Fibroblast of skin of abdomen (primary cell): ENCODE results near the gene ALDH1A2.
"Not testable (repeated sequence)": the region's sequence is repeated elsewhere in the genome, so short reads cannot be mapped to it uniquely, and the experiment has no call there.

Experiments
- DNase-seq: peaks from one replicate; pipeline ENCODE4 v3.0.0-alpha.2; 2013

The ALDH1A2 gene

DNA sequence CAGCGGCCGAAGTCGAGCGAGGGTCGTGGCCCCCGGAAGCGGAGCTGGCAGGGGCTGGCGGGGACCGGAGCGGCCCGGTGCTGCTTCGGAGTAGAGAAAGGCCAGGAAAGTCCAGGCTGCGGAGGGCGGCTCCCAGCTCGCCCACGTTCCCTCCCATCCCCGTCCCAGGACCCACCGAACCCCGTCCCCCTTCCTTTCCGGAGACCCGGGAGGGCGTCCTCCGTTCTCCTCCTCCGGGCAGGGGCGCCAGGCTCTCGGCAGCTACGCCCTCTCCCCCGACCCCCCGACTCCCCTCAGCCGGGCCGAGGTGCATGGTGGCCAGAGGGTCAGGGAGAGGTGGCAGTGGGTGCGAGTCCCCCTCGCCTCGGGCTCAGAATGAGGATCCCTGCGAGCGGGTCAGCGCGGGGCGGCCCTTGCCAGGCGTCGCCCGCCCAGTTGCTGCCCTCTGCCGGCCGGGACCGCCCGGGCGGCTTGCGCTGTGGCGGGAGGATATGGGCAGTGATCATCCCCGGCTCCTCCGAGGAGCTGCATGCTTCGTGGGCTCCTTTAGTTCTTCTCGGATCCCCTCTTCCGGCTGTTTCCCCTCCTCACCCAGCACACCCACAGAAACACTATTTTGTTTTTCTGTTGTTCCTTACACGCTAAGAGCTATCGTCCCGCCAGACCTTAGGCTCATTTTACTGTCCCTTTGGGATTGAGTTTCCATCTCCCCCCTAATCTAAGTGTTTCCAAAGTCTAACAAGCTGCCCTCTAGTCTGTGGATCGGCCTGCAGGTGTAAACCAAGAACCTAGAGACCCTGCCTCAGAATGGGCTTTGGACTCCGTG is 744 bp upstream of the ALDH1A2 start:
- peak; percentile 37 for DNase-seq

DNA sequence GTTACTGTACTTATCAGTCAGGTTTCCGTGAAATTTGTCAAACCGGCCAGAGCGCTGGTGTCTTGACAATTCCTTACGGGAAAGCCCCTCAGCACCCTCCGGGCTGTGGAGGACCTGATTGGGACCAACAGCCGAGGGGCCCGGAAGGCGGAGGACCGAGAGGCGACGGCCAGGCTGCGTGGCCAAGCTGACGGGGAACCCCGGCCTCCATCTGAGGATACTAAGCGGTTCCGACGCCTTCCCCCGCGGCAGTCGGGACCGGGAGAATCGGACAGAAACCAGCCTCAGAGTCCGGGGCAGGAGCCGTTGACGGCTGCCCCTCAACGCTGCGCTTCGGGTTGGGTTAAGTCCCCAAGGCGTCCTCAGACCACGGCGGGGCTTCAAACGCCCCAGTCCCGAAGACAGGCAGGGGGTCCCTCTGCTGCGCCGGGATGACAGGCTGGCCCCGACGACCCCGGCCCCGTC is 499 bp downstream of the ALDH1A2 start:
- DNase-seq: no peak

DNA sequence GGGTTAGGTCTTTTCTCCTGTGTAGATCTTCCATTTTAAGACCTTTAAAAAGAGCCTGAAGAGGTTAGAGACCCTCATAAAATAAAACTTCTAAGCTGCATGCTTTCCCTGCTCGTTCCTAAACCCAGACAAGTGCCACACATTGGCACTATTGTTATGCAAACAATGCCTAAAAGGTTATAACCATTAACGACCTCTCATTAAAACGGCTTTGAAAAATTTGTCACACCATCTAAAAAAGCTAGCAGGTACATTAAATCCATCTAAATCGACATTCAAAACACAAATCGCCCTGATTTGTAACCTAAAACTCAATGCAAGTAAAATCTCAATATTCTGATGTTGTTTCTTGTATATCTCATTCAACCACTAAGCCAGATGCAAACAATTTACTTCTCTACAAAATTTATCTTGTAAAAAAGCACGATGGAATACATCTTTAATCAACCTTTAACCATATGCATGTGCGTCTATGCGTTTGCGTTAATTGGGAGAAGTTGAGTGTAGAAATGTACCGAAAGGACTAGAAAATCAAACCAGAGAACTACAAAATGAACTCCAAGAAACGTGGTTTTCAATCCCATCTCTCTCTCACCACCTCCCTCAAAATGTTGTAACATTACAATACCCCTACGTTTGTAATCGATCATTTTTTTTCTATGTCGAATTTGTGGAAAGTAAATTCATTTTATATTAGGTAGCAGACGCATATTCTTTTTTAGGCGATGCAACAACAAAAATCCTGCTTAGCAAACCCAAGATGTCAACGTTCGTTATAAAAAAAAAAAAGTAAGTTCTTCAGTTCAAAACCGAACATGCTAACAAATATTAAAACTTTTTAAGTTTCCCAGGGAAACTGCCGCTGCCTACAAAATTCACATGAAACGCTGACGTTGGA is 1.2 kb downstream of the ALDH1A2 start:
- DNase-seq: no peak

DNA sequence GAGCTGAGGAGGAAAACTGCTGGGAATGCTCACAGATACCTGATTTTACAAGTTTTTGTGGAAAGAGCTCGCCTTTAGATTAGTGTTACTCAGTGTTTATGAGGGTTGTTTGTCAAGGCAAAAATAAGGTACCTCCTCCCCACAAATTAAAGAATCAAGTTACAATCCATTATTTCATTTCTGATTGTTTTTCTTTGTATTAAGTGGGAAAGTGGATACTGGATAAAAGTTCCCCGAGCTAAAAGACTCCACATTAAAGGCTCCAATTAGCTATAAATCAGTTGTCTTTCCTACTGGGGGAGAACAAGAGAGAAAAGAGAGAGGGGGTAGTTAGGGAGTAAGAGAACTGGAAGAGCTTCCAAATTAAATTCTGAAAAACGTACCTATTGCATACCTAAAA is 1.9 kb downstream of the ALDH1A2 start:
- no peak for DNase-seq

DNA sequence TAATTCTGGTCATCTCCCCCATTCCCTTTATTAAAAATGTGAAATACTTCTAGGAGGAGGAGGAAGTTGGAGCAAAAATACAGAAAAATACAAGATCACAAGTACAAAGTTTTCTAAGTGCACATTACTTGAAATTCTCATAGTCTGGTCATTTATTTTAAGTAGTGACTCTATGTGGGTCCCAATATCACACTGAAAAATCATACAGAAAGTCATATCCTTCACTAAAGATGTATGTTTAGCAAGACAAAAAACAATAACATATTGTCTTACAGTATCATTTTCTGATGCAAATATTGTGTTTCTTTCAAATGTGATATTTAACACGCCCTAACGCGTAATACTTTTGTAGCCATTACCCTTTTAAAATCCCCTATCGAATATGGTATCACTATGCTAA is 2.5 kb downstream of the ALDH1A2 start:
- DNase-seq: no peak

DNA sequence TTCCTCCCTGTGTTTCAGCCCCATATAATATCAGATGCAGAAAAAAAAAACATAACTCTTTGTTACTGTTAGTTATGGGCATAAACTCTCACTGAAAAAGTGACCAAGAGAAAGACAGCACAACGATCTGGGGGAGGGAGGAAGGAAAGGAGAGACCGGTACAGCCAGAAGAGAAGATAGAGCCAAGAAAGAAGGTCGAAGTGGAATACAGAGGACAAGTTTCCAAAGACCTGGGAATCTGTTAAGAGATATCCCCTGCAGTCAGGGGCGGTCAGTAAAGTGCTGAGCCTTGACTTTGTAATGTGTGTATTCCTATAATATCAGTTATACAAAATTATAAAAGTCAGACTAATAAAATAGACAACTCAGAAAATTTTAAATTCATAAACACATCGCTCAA is 3.3 kb downstream of the ALDH1A2 start:
- no peak for DNase-seq

DNA sequence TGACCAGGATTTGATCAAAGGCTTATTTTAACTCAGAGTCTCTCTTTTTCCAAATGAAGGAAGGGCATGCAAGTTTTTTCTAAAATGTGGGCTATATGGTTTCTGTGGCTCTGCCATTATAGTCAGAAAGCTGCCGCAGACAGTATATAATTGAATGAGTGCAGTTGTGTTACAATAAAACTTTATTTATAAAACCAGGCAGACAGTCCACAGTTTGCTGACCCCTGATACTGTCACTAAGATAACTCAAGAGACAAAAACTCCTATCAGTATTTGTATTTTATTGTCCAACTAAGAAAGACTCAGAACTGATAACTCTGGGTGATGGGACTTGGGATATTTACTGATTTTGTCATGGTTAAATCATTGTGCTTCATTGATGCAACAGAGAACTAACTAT is 4.9 kb downstream of the ALDH1A2 start:
- no peak for DNase-seq

DNA sequence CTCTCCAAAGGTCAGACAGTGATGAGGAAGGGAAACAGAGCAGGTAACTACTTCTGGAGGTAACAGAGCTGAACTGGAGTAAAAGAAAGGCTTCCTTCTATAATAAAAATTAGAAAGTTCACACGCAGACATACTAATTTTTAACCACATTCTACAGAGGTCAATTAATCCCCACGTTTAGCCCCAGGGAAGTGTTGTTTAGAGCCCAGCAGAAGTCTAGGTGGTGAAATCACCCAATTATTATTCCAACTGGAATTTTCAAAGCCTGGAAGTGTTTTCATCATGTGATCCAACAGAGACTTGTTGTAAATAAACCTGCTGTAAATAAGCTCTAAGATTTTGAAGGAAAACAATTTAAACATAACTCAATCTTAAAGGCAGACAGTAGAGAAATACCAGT is 6.8 kb downstream of the ALDH1A2 start:
- no peak for DNase-seq

DNA sequence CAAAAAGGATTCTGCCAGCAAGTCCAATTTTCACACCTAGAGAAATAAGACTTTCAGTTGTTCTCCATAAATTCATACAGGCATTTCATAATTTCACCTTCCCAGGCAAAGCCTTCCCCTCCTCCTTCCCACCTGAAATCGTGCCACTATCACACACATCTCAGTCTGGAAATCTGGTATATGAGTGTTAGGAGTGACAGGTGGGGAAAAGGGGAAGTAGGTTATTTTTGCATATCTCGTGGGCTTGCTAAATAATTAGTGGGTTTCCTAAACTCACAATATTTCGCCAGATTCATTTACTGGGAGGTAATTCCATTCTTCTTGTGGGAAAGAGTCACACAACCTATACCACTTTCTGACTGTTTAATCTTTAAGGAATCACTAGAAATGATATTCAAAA is 7.4 kb downstream of the ALDH1A2 start:
- DNase-seq: no peak

DNA sequence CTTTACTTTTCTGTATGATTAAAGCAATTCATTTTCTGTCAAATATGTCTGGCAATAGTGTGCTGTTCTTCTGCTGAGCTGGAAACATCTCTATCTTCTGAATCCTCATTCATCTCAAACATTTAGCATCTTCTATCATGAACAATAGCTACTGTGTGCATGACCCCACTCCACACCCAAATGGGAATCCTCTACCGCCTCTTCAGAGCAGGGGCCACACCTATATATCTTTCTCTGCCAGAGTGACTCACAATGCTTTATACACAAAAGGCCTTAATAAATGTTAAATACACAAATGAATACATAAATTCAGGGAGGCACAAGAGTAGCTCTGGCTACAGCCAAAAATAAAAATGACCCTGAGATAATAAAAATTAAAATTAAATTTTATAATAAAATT is 8.0 kb downstream of the ALDH1A2 start:
- DNase-seq: no peak

DNA sequence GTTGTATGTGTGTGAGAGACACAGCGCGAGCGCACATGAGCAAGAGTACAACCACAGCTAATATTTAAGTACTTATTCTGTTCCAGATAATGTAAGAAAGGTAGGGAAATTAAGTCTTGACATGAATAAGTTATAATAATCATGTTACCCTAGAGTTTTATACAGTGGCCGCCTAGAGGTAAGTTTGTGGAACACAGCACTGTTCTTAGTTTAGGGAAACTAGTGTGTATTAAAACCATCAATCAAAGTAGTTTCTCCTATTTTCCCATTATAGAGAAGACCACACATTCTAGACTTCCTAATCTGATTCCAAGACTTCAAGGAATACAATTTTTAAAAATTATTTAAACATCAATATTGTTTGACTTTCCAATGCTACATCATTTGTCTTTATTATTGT is 9.5 kb downstream of the ALDH1A2 start:
- DNase-seq: no peak

DNA sequence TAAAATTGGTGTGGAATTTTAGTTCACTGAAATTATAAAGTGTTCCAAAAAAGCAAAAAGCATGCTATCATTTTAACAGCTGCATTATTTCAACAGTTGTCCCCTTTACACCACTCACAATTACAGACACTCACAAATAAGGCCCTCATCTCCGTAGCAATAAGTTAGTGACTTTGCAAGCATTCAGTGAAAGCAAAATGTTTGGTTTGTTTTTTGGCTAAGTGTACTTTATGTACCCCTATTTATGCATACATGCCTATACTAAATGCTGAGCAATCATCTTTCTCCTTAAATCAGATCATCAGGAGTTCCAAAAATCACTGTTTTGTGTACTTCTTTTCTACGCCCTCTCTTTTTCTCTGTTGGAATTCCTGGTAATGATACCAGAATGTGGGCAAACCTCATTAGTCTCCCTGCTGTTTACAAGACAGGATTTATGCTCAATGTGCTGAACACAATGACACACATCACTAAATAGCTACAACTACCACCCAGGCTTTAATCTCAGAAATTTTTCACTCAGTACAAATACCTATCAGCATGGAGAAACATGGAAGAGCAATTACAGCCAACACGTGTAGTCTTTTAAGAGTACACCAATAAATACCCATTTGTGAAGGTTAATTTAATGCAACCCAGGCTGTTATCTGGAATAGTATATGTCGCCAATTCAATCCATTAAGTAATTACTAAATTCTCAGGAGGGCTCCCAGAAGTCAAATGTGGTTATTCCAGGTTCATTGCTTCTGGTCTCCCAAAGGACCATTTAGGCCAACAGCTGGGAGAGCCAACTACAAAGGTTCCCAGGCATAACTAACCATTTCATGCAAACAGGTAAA is 12.0 kb downstream of the ALDH1A2 start:
- no peak for DNase-seq

DNA sequence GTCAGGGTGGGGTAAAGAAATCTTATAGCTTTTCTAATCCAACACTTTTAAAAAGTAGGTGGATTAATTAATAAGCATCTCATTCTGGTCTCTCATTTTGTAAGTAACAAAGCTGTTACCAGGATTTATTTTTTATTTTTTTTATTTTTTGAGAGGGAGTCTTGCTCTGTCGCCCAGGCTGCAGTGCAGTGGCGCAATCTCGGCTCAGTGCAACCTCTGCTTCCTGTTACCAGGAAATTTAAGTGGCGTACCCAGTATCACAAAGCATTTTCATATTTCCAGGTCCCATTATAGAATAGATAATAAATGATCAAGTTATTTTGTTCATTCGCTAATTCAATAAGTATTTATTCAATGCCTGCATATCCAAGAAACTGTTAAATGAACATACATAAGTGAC is 13.2 kb downstream of the ALDH1A2 start:
- DNase-seq: no peak

DNA sequence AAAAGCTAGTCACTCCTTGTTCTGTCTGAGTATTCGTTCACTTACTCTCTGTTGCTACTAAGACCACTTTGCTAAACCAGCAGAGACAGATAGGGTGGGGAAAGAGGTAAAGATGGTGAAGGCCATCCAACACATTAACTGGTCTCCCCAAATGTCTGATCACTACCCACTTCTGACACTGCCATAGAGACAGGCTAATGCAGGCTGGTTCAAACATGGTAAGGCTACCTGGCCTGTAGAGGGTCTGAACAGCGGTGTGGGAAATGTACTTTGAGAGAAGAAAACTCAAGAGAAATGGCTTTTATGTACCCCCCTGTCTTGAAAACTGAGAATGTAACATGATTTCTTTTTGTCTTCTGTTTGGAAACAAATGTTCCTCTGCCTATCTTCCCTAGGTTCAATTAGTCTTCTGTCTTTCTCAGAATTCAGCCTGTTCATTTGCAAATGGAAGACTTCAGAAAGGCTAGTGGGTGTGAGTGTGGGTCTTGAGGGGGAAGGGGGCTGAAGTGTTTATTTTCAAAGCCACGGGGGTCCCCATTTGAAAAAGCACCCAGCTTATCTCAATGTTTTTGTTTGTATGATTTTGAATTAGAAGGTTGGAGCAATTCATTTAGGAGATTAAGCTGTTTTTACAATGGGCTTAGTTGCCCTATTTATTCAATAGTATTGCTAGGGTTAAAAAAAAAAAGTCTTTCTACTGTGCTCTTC is 15.8 kb downstream of the ALDH1A2 start:
- DNase-seq: no peak

DNA sequence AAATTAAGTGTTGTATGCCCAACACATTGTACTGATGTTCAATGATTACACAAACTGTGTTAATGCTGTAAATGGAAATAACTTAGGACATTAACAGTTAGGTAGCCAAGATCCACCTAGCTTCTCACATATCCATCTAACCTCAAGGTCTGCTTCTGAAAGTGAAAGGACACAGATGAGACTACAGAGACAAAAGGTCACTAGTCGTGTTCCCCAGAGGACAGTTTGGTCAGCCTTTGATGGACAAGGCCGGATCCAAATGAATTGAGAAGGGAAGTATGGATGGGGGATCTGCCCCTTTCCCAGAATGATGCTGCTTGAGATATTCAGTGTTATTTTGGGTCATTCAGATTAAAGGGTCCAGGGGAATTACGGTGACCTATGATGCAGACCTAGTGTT is 17.2 kb downstream of the ALDH1A2 start:
- no peak for DNase-seq

DNA sequence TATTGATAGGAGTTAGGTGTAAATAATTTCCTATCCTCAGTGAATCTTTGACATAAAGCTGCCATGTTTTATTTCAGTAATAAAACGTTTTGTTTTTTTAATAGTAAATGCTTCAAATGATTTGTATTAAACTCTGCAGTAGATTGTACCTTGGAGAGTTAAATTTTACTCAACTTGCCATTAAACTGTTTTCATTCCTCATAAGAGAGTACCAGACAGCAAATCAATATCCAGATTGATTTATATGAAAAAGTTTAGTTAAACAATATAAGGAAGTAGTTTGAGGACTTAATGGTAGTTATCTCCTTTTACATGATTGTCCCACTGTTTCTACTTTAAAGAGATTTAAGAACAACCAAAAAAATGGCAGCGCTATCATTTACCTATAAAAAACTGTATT is 18.4 kb downstream of the ALDH1A2 start:
- DNase-seq: no peak

DNA sequence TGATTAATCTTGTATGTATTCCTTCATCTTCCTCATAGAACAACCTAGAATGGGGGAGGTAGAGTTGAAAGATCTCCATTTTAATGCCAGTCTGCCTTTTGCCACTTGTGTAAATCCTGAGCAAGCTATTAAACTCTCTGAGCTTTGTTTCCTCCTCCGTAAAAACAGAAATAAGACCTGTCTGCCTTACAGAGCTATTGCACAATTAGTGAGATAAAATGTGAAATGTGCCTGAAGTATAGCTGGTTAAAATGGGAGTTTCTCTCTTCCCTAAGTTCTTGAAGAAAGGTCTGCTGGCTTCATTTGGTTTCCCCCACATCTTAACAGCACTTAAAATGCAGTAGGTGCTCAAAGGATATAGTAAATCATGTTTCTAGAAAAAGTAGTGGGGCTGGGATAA is 19.0 kb downstream of the ALDH1A2 start:
- no peak for DNase-seq

DNA sequence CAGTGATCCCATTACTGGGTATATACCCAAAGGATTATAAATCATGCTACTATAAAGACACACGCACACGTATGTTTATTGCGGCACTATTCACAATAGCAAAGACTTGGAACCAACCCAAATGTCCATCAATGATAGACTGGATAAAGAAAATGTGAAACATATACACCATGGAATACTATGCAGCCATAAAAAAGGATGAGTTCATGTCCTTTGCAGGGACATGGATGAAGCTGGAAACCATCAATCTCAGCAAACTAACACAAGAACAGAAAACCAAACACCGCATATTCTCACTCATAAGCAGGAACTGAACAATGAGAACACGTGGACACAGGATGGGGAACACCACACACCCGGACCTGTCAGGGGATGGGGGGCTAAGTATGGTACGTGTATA is 20.1 kb downstream of the ALDH1A2 start:
- DNase-seq: not testable (repeated sequence)

DNA sequence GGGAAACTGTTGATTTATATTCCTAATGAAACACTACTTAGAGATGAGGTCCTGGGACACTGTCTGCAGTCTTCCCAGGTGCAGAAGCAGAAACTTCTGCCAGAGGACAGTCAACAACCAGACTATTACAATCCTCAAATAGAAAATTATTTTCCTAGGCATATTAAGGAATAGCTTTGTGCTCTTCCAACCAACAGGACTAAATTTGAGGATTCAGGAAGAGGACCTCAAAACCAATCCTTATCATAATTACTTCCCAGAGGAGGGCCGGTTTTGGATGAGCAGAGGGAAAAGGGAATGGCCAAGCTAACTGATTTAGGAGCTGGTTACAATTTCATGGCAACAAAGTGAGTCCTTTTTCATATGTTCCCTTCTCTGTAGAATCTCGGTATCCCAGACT is 21.0 kb downstream of the ALDH1A2 start:
- DNase-seq: no peak

DNA sequence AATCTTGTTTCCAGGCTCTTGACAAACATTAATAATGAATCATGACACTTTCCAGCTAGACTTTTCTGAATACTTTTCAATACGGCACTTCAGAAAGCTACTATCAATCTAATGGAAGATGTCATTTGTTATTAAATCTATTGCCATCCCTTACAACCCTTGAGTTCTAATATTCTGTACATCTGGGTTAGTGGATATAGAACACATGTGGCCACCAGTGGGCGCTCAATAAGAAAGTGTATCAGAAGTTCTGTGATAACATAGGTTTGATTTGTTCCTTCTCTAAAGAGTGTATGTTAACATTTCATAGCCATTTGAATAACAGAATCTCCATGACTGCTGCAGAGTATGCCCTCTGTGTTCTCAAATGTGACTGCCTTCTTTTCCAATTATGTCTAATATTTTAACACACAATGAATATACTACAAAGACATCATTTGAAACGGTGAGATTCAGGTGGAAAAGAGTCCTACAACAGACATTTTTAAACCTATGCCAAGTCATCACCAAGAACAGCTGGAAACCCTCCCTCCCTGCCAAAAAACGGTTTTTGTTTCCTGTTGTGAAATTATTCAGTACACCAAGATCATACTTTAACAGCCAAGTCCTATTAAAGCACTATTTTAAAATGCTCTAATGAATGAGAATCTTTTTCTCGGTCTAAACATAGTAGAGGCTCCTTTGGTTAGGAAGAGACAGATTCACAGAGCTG is 22.2 kb downstream of the ALDH1A2 start:
- peak; percentile 27 for DNase-seq

DNA sequence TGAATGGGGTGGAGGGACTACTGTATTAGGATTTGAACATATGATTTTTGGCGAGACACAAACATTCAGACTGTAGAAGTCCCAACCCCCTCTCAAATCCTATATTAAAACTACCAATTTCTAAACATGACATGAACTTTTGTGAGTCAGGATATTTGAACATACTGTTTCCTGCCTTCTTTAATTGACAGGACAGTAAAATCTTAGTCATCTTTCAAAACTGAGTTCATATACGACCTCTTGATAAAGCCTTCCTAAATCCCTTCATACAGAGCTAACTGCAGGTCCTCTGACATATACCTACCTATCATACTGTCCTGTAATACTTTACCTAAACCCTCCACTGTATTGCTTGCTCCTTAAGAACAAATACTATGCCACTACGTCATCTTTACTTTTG is 23.5 kb downstream of the ALDH1A2 start:
- DNase-seq: no peak

DNA sequence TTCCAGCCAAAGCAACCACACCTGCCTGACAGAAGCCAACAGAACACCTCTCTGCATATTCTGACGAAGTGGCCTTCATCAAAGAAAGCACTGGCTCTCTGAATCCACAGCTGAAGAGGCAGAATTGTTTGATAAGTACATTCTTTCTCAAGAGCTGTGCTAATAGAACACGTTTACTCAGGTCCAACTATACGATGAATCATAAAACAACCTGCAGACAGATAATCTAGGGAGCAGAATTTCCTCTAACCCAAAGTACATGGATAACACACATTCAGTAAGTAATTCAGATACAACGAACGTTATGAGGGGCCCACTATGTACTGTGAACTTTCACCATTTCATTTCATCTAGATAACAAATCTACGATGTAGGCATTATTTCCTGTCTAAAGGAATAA is 25.4 kb downstream of the ALDH1A2 start:
- no peak for DNase-seq
